Neural cell (in vitro differentiated cells): ENCODE results near the gene TPRG1. TPM values are rescaled to one million over a fixed set of nuclear protein-coding genes. Genes with fewer than 3 reads are reported as not detected.

Source experiments
- H2AFZ ChIP-seq: fragments of 200-600, 300-800 bp; sonication (generic), shearing (Covaris generic); 2 replicates; pipeline ENCODE4 v1.6.0; 2014; ENCODE audit warnings: low read depth, mild to moderate bottlenecking, antibody characterized with exemption, low read length, moderate library complexity
- H3F3A ChIP-seq: fragments of 200-600 bp; shearing (Covaris generic); 2 replicates; pipeline ENCODE4 v1.6.1; 2016; ENCODE audit warnings: mild to moderate bottlenecking, moderate library complexity, mixed read lengths, antibody characterized with exemption, low read length; ENCODE audit not compliant: insufficient read depth, poor library complexity, severe bottlenecking
- H3K27ac ChIP-seq: fragments of 200-600, 300-800 bp; sonication (generic), shearing (Covaris generic); 2 replicates; pipeline ENCODE4 v1.5.1; 2014; ENCODE audit warnings: mild to moderate bottlenecking, low read length, moderate library complexity
- H3K27me3 ChIP-seq: fragments of 300-800, 200-600 bp; sonication (generic), shearing (Covaris generic); 2 replicates; pipeline ENCODE4 v1.6.0; 2014; ENCODE audit warnings: mild to moderate bottlenecking, low read depth, low read length, moderate library complexity; ENCODE audit not compliant: insufficient read depth
- H3K36me3 ChIP-seq: fragments of 300-800, 200-600 bp; sonication (generic), shearing (Covaris generic); 2 replicates; pipeline ENCODE4 v1.5.1; 2014; ENCODE audit warnings: mild to moderate bottlenecking, antibody characterized with exemption, low read length, moderate library complexity; ENCODE audit not compliant: insufficient read depth
- H3K4me2 ChIP-seq: fragments of 300-800, 200-600 bp; sonication (generic), shearing (Covaris generic); 2 replicates; pipeline ENCODE4 v1.6.0; 2014; ENCODE audit warnings: mild to moderate bottlenecking, low read length
- H3K4me3 ChIP-seq: fragments of 300-800, 200-600 bp; sonication (generic), shearing (Covaris generic); 2 replicates; pipeline ENCODE4 v1.5.1; 2014; ENCODE audit warnings: mild to moderate bottlenecking, low read length, moderate library complexity
- H3K79me2 ChIP-seq: fragments of 200-600 bp; shearing (Covaris generic); replicated peaks from 2 replicates; pipeline ENCODE4 v1.6.0; 2014; ENCODE audit warnings: mild to moderate bottlenecking, low read length, moderate library complexity; ENCODE audit not compliant: insufficient read depth
- H3K9ac ChIP-seq: fragments of 300-800, 200-600 bp; sonication (generic), shearing (Covaris generic); 2 replicates; pipeline ENCODE4 v1.6.1; 2016; ENCODE audit warnings: mild to moderate bottlenecking, low read length, mixed read lengths
- H3K9me2 ChIP-seq: fragments of 200-600 bp; shearing (Covaris generic); 2 replicates; pipeline ENCODE4 v1.6.1; 2016; ENCODE audit warnings: mild to moderate bottlenecking, low read length, mixed read lengths; ENCODE audit not compliant: insufficient read depth
- H3K9me3 ChIP-seq: fragments of 200-600, 300-800 bp; sonication (generic), shearing (Covaris generic); 2 replicates; pipeline ENCODE4 v1.6.1; 2016; ENCODE audit warnings: mild to moderate bottlenecking, mixed run types, low read length, moderate library complexity, mixed read lengths
- H4K20me1 ChIP-seq: fragments of 200-600 bp; shearing (Covaris generic); 2 replicates; pipeline ENCODE4 v1.6.1; 2016; ENCODE audit warnings: mild to moderate bottlenecking, mixed run types; ENCODE audit not compliant: insufficient read depth
- EP300 ChIP-seq: fragments of 450-650 bp; conservative IDR thresholded peaks from 2 replicates; pipeline ENCODE4 v1.6.1; 2014; ENCODE audit warnings: antibody characterized with exemption, mild to moderate bottlenecking, moderate library complexity; ENCODE audit not compliant: poor library complexity, severe bottlenecking
- EZH2 ChIP-seq: fragments of 200-600, 300-800 bp; shearing (Covaris generic), sonication (generic); IDR thresholded peaks from 2 replicates; pipeline ENCODE4 v1.6.1; 2014; ENCODE audit warnings: antibody characterized with exemption, low read length, borderline replicate concordance, mild to moderate bottlenecking; ENCODE audit not compliant: insufficient read depth, poor library complexity, severe bottlenecking
- MXI1 ChIP-seq: fragments of 450-650 bp; conservative IDR thresholded peaks from 2 replicates; pipeline ENCODE4 v1.6.1; 2014; ENCODE audit warnings: antibody characterized with exemption, mild to moderate bottlenecking; ENCODE audit not compliant: poor library complexity, severe bottlenecking
- POLR2AphosphoS5 ChIP-seq: IDR thresholded peaks from 2 replicates; pipeline ENCODE4 v1.6.1; 2012
- RAD21 ChIP-seq: fragments of 450-650 bp; conservative IDR thresholded peaks from 2 replicates; pipeline ENCODE4 v1.6.1; 2014; ENCODE audit warnings: antibody characterized with exemption, mild to moderate bottlenecking, moderate library complexity
- REST ChIP-seq: IDR thresholded peaks from 2 replicates; pipeline ENCODE4 v1.6.1; 2012; ENCODE audit warnings: borderline replicate concordance
- SMC3 ChIP-seq: fragments of 450-650 bp; conservative IDR thresholded peaks from 2 replicates; pipeline ENCODE4 v1.6.1; 2014; ENCODE audit warnings: antibody characterized with exemption, mild to moderate bottlenecking, moderate library complexity; ENCODE audit not compliant: poor library complexity
- TAF1 ChIP-seq: IDR thresholded peaks from 2 replicates; pipeline ENCODE4 v1.6.1; 2012; ENCODE audit warnings: low read depth
- polyA plus RNA-seq: library from polyadenylated mRNA; depleted of rRNA; stranded (reverse); fragments of >200 nt; gene quantifications from 2 replicates; pipeline ENCODE4 v1.2.3, GENCODE V29; 2014
- TF ChIP-seq, protein P1 (sequence below): fragments of 450-650 bp; IDR thresholded peaks from 2 replicates; pipeline ENCODE4 v1.5.1; 2014; ENCODE audit warnings: antibody characterized with exemption, mild to moderate bottlenecking, moderate library complexity; ENCODE audit not compliant: poor library complexity, severe bottlenecking

TPRG1 gene
- polyA plus RNA-seq, 1 donor from 2014 or later = 0.17 TPM

DNA sequence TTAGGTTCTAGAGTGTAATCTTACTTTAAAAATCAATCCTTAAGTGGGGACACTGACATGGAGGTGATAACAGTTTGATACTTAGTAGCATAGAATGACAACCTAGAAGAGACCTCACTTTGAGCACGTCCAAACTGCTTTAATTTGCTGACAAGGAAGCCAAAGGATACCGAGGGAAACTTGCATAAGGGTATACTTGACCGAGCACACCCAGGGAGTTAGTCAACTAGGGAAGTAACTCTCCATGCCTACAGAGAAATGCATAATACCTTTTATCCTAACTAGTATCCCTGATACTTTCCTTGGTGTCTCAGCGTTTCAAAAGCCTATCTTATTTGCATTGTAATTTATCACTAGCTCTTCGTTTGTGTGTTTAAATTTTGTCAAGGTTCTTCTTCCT, 5.5 kb upstream of the TPRG1 start:
- Histone ChIP-seq H3K36me3 (no peaks in the 10 kb centered on the region), H4K20me1 (no peaks in the 10 kb centered on the region), H2AFZ (no peak overlapping the region), H3K4me3 (no peak overlapping the region), H3K9me3 (no peaks in the 10 kb centered on the region), H3K27ac (no peak overlapping the region), H3K9ac (no peak overlapping the region), H3K79me2 (no peaks in the 10 kb centered on the region), H3K4me2 (no peak overlapping the region), H3K9me2 (no peaks in the 10 kb centered on the region), H3K27me3 (no peaks in the 10 kb centered on the region), H3F3A (no peaks in the 10 kb centered on the region)
- TF ChIP-seq SMC3 (no peak), EZH2 (no peak), POLR2AphosphoS5 (no peak), RAD21 (no peak), EP300 (no peak), MXI1 (no peak)
- TF ChIP-seq, protein P1, sequence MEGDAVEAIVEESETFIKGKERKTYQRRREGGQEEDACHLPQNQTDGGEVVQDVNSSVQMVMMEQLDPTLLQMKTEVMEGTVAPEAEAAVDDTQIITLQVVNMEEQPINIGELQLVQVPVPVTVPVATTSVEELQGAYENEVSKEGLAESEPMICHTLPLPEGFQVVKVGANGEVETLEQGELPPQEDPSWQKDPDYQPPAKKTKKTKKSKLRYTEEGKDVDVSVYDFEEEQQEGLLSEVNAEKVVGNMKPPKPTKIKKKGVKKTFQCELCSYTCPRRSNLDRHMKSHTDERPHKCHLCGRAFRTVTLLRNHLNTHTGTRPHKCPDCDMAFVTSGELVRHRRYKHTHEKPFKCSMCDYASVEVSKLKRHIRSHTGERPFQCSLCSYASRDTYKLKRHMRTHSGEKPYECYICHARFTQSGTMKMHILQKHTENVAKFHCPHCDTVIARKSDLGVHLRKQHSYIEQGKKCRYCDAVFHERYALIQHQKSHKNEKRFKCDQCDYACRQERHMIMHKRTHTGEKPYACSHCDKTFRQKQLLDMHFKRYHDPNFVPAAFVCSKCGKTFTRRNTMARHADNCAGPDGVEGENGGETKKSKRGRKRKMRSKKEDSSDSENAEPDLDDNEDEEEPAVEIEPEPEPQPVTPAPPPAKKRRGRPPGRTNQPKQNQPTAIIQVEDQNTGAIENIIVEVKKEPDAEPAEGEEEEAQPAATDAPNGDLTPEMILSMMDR = no peak

- no peaks in the 10 kb centered on the region for H3K27me3 ChIP-seq
- no peaks in the 10 kb centered on the region for H3F3A ChIP-seq
- H3K9ac ChIP-seq = no peak overlapping the region
- TF ChIP-seq TAF1 (no peak), RAD21 (no peak), SMC3 (no peak), POLR2AphosphoS5 (no peak), MXI1 (no peak), EZH2 (no peak), EP300 (no peak), REST (no peak)
- TF ChIP-seq, protein P1 = no peak
- no peaks in the 10 kb centered on the region for H3K9me2 ChIP-seq
- H3K36me3 ChIP-seq = no peaks in the 10 kb centered on the region
- H3K4me2 ChIP-seq = no peak overlapping the region
- H3K4me3 ChIP-seq = no peak overlapping the region
- no peaks in the 10 kb centered on the region for H4K20me1 ChIP-seq
- H2AFZ ChIP-seq = no peak overlapping the region
- no peaks in the 10 kb centered on the region for H3K79me2 ChIP-seq
- H3K27ac ChIP-seq = no peak overlapping the region
- no peaks in the 10 kb centered on the region for H3K9me3 ChIP-seq
These were observed 4.6 kb upstream of the TPRG1 start for GRCh38 chr3:189167027-189167766.
